Measurements from ENCODE around the gene RHNO1.

DNA sequence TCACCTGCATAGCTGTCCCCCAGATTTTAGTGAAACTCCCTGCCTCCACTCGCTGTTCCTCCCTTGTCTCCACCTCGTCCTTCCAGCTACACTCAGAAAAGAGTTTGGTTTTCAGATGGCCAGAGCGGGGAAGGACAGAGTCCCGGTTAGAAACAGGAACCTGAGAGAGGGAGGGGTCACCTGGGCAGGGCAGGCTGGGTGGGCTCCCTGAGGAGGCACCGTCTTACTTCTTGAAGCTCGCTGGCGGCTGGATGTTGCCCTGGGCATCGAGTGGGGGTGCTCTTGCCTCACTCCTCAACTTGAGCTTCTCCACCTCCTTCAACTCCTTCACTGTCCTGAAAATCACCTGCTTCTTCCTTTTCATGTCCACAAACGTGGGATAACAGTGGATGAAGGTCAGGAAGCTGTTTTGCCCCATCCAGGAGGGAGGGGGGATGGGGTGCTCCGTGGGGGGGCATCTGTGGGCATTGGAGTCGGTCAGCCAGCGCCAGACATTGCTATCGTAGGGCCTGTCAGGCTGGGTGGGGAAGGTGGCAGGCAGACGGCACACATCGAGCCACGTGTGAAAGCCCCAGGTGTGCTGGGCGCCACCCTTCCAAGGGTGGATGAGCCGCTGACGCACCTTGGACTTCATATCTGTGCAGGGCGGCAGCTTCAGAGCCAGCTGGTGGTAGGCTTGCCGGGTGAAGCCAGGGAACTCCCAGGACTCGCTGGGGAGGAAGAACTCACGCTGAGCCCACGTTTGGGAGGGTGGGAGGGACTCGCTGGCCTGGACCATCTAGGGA lies 22.2 kb upstream of the RHNO1 start:
- TF ChIP-seq, protein P1, sequence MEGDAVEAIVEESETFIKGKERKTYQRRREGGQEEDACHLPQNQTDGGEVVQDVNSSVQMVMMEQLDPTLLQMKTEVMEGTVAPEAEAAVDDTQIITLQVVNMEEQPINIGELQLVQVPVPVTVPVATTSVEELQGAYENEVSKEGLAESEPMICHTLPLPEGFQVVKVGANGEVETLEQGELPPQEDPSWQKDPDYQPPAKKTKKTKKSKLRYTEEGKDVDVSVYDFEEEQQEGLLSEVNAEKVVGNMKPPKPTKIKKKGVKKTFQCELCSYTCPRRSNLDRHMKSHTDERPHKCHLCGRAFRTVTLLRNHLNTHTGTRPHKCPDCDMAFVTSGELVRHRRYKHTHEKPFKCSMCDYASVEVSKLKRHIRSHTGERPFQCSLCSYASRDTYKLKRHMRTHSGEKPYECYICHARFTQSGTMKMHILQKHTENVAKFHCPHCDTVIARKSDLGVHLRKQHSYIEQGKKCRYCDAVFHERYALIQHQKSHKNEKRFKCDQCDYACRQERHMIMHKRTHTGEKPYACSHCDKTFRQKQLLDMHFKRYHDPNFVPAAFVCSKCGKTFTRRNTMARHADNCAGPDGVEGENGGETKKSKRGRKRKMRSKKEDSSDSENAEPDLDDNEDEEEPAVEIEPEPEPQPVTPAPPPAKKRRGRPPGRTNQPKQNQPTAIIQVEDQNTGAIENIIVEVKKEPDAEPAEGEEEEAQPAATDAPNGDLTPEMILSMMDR (IDR thresholded peaks at IDR 0.05; ENCODE audit: low read depth, low read length, poor library complexity, severe bottlenecking), result no peak
- TF ChIP-seq EZH2phosphoT487 (IDR thresholded peaks at IDR 0.05; ENCODE audit: borderline replicate concordance, low read length), result no peak
